Ovary (tissue), 9 donors: ENCODE data around the gene TSPAN32. TPM values are rescaled to one million over a fixed set of nuclear protein-coding genes. Genes with fewer than 3 reads are reported as not detected.

Source experiments
- DNase-seq, 5 donors: peaks; one replicate each; pipeline ENCODE4 v3.0.0-alpha.2; 2019 to 2020
- H3K27ac ChIP-seq, 2 donors: fragments of 200-600 bp; one replicate each; pipeline versions ENCODE4 v1.5.1 to v1.8.0; 2019 to 2022
- H3K27me3 ChIP-seq: fragments of 200-600 bp; one replicate; pipeline ENCODE4 v1.8.0; 2022
- H3K36me3 ChIP-seq: fragments of 200-600 bp; sonication (generic); one replicate; pipeline ENCODE4 v1.5.1; 2019
- H3K4me1 ChIP-seq: one replicate; pipeline ENCODE4 v1.8.1; 2013; ENCODE audit warnings: mild to moderate bottlenecking, moderate library complexity; ENCODE audit not compliant: insufficient read depth
- H3K4me3 ChIP-seq: fragments of 200-600 bp; sonication (generic); one replicate; pipeline ENCODE4 v1.5.1; 2017
- H3K9me3 ChIP-seq, 2 donors: fragments of 200-600 bp in 1 of 2; sonication (generic) in 1 of 2; one replicate each; pipeline versions ENCODE4 v1.5.1 to v1.8.1; 2013 to 2019; ENCODE audit warnings: mild to moderate bottlenecking in 1 of 2, moderate library complexity in 1 of 2
- CTCF ChIP-seq, 3 donors: fragments of 450-650 bp in 2 of 3; fragments of 200-600 bp in 1 of 3; IDR thresholded peaks; one replicate each; pipeline versions ENCODE4 v1.5.1 to v1.8.0; 2016 to 2022; ENCODE audit warnings: antibody characterized with exemption in 3 of 3, mild to moderate bottlenecking in 1 of 3
- EP300 ChIP-seq: sonication (generic); formaldehyde crosslinking; IDR thresholded peaks from one replicate; pipeline ENCODE4 v1.6.1; 2017; ENCODE audit warnings: antibody characterized with exemption
- POLR2A ChIP-seq: fragments of 450-650 bp; IDR thresholded peaks from one replicate; pipeline ENCODE4 v1.6.1; 2017; ENCODE audit warnings: antibody characterized with exemption, mild to moderate bottlenecking, moderate library complexity
- WGBS, 3 donors: extraction: QIAGEN DNeasy Blood & Tissue Kit in 1 of 3; methylation state at CpG; one replicate each; pipeline versions ENCODE4 v1.1.5 to v1.1.7; 2013 to 2017; 5-methylcytosine and 5-hydroxymethylcytosine counted together
- intact Hi-C, 4 donors: fragments of 100-400 bp; cut with DNase I; formaldehyde crosslinking; loops; one replicate each; pipeline versions ENCODE4 v1.11.0 to v1.15.1; 2022 to 2023
- polyA plus RNA-seq, 2 donors: library from polyadenylated mRNA; stranded (reverse); fragments of 200-250 nt in 1 of 2; fragments of 350-450 nt in 1 of 2; fragmentation: Illumina TruSeq in 1 of 2; extraction: RNeasy Lipid Tissue Mini Kit (QIAGEN cat#74804) in 1 of 2; gene quantifications; one replicate each; pipeline ENCODE4 v1.2.3, GENCODE V29; 2013 to 2014
- total RNA-seq, 7 donors: library from RNA; depleted of rRNA in 2 of 7; stranded (reverse); fragments of >200 nt in 2 of 7; fragmentation: NEBNext Ultra II Directional in 3 of 7; extraction: Animal tissue kit (Norgen Biotek cat#: 25700) in 3 of 7; gene quantifications; one replicate each; pipeline versions ENCODE4 v1.1.0 to v1.2.4, GENCODE V29; 2016 to 2023
- donor health status: DM: no; HTN: no; CAD: no; lungs with moderate emphysema.
- donor health status: DM: no; HTN: no; CAD: no.
- donor health status: Bipolar disorder and iron deficiency.
- donor health status: DM: yes; HTN: yes; CAD: no.
- donor health status: DM: no; HTN: no; CAD: no.
- donor health status: DM: yes; HTN: yes; CAD: no.

TSPAN32 gene
- total and polyA plus RNA-seq, 9 donors, result 0.63 to 3.9 (median 1.3) TPM; not detected in 2

DNA sequence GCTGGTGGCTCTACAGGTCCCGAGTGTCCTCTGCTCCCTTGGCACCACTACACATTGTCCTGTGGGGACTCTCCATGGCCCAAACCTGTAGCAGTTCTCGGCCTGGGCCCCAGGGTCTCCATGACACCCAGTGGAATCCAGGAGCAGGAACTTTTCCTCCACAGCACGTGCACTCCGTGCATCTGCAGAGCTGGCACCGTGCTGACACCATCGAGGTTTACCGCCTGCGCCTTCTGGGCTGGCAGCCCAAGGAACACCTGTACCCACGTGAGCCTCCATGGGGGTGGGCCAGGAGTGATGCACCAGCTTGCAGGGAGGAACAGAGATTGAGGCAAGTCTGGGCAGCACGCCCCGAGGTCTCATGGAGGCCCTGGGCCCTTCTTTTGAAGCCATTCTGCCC, 25.2 kb downstream of the TSPAN32 start:
- TF ChIP-seq CTCF (IDR thresholded peaks at IDR 0.05) (no peak), EP300 (no peak), POLR2A (no peak)
- Histone ChIP-seq H3K4me3 (no peak overlapping the region), H3K27ac (no peak overlapping the region), H3K36me3 (no peaks in the 10 kb centered on the region), H3K4me1 (no peaks in the 10 kb centered on the region), H3K9me3 (no peaks in the 10 kb centered on the region), H3K27me3 (no peaks in the 10 kb centered on the region)
- DNase-seq, result no peak
- 89 to 93% (median 91%) methylated on average over 11 of the region's 11 CpGs for WGBS, 3 donors
- intact Hi-C loops, result no loop called here

DNA sequence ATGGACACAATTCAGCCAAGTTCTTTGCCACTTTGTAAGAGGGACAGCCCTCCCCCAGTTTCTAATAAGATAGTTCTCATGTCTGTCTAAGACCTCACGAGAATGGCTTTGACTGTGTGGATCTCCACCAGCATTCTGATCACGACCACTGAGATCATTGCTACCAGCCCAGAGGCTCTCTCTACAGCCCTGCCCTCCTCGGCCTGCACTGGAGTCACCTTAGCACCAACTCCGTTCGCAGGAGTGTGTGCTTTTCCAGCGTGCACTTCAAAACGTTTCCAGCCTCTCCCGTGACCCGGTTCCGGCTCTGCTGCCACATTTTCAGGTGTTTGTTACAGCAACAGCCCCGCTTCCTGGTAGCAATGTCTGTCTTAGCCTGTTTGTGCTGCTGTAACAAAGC, 26.2 kb downstream of the TSPAN32 start:
- WGBS, 3 donors, result 89 to 93% (median 90%) methylated on average over 11 of the region's 11 CpGs
- intact Hi-C loops, result no loop called here
- Histone ChIP-seq H3K9me3 (no peaks in the 10 kb centered on the region), H3K4me1 (no peaks in the 10 kb centered on the region), H3K27ac (no peak overlapping the region), H3K36me3 (no peaks in the 10 kb centered on the region), H3K27me3 (no peaks in the 10 kb centered on the region), H3K4me3 (no peak overlapping the region)
- DNase-seq, result no peak
- no peak for TF ChIP-seq EP300
- TF ChIP-seq CTCF (IDR thresholded peaks at IDR 0.05), result no peak
- no peak for TF ChIP-seq POLR2A

DNA sequence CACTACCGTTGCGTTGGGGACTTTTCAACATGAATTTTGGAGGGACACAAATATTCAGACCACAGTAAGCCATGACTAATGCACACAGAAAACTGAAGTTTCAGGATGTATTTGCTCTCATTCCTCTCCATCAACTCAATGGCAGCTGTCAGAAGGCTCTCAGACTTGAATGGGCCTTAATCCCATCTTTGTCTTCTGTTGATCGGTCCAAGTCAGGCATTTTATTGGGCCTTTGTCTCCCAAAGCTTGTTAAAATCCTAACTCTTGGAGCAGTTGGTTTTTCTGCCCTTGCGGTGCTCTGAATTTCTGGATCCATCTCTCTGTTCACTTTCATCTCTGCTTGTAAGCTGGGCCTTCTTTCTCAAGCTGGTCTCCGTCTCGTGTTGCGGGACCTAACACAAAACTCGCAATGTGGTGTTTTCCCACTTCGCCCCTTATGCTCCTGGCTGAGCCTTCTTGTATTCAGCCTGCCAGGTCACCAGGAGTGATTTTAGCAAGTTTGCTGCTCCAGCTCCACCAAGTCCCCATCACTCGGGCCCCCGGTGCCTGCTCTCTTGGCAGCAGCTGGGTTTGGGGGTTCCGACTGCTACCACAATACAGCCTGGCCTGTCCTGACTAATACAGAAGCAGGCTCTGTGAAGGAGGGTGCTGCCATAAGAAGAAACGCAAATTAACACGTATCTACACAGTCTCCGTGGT, 27.0 kb downstream of the TSPAN32 start:
- Histone ChIP-seq H3K9me3 (no peaks in the 10 kb centered on the region), H3K4me1 (no peaks in the 10 kb centered on the region), H3K27ac (no peak overlapping the region), H3K4me3 (no peak overlapping the region), H3K27me3 (no peaks in the 10 kb centered on the region), H3K36me3 (no peaks in the 10 kb centered on the region)
- TF ChIP-seq CTCF (IDR thresholded peaks at IDR 0.05), result no peak
- no peak for TF ChIP-seq POLR2A
- TF ChIP-seq EP300, result no peak
- DNase-seq, result no peak
- WGBS, 3 donors, result 94 to 96% (median 95%) methylated on average over 15 of the region's 15 CpGs
- intact Hi-C loops, result no loop called here

DNA sequence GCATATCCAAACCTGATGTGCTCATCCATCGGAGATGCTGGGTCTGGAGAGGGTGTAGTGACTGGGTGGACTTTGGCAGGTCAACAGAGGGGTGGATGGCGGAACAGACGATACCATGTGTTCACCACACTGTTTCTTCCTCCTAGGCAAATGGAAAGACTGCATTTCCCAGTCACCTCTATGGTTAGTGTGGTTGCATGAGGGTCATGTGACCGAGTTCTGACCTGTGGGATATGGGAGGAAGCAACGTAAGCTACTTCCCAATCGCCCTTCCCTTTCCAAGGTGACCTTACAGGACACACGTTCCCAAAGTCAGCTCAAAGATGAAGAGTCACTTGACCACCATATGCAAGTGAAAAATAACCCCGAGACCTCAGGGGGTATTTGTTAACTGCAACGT, 27.7 kb downstream of the TSPAN32 start:
- Histone ChIP-seq H3K27ac (no peak overlapping the region), H3K36me3 (no peaks in the 10 kb centered on the region), H3K4me3 (no peak overlapping the region), H3K4me1 (no peaks in the 10 kb centered on the region), H3K9me3 (no peaks in the 10 kb centered on the region), H3K27me3 (no peaks in the 10 kb centered on the region)
- no peak for DNase-seq
- no peak for TF ChIP-seq POLR2A
- no peak for TF ChIP-seq CTCF (IDR thresholded peaks at IDR 0.05)
- no peak for TF ChIP-seq EP300
- intact Hi-C loops, result no loop called here
- WGBS, 3 donors, result 92 to 94% (median 92%) methylated on average over 9 of the region's 9 CpGs
